Measurements from ENCODE around the gene YBEY. TPM values are rescaled to one million over a fixed set of nuclear protein-coding genes. Genes with fewer than 3 reads are reported as not detected.

Gene YBEY
- polyA plus RNA-seq, 3 donors, result 4.1 to 8.6 (median 5.2) TPM

- Histone ChIP-seq H3K4me2 (replicated peaks; ENCODE audit: extremely low read depth, low read length, poor library complexity, severe bottlenecking) (no peak overlapping the region), H3K36me3 (replicated peaks in 1 of 2; ENCODE audit: control insufficient read depth in 1 of 2, insufficient read depth in 2 of 2, low read length in 2 of 2) (peaks cover 14 to 35% of the 10 kb centered on the region in 2 donors), H3K9ac (ENCODE audit: insufficient read depth, low read length, poor library complexity, severe bottlenecking) (no peak overlapping the region), H3K4me3 (replicated peaks in 1 of 3; ENCODE audit: low read depth in 2 of 3, low read length in 3 of 3) (no peak overlapping the region), H2AFZ (ENCODE audit: insufficient read depth, low read depth, low read length, poor library complexity, severe bottlenecking) (no peak overlapping the region), H3K9me3 (replicated peaks in 1 of 2; ENCODE audit: control insufficient read depth in 1 of 2, insufficient read depth in 1 of 2, low read length in 2 of 2) (no peaks in the 10 kb centered on the region), H4K20me1 (ENCODE audit: insufficient read depth, low read length) (no peaks in the 10 kb centered on the region), H3K4me1 (ENCODE audit: control insufficient read depth in 1 of 2, insufficient read depth in 2 of 2, low read length in 2 of 2) (peaks cover 16 to 26% of the 10 kb centered on the region in 2 donors), H3K79me2 (ENCODE audit: insufficient read depth, low read length) (no peaks in the 10 kb centered on the region), H3K27me3 (ENCODE audit: control insufficient read depth in 2 of 2, insufficient read depth in 2 of 2, low read length in 2 of 2) (peaks cover 0 to 19% of the 10 kb centered on the region in 2 donors), H3K27ac (ENCODE audit: low read depth in 1 of 2, low read length in 2 of 2) (no peak overlapping the region)
- H3K9me3 Mint-ChIP-seq, result peaks cover 0 to 17% (median 7%) of the 10 kb centered on the region in 7 donors
- intact Hi-C loops (cut with micrococcal nuclease), result no loop called here
- no peak for DNase-seq
- peak overlapping the region in 1 of 2 donors; percentile 39 for H3K4me3 Mint-ChIP-seq
- 90% methylated on average over 3 of the region's 9 CpGs for WGBS (ENCODE audit: insufficient coverage)
- peaks cover 5 to 46% (median 18%) of the 10 kb centered on the region in 3 donors for H3K27me3 Mint-ChIP-seq (ENCODE audit: low read depth in 3 of 3)
- H3K36me3 Mint-ChIP-seq, result peaks cover 20 to 40% of the 10 kb centered on the region in 2 donors
- no peak overlapping the region for H3K27ac Mint-ChIP-seq
- H3K4me1 Mint-ChIP-seq, result peaks cover 20% of the 10 kb centered on the region
- no peak for TF ChIP-seq CTCF (IDR thresholded peaks at IDR 0.05)
Observed at GRCh38 chr21:46299167-46299566, 13.0 kb downstream of the YBEY start.

- Histone ChIP-seq H3K27me3 (ENCODE audit: control insufficient read depth in 2 of 2, insufficient read depth in 2 of 2, low read length in 2 of 2) (peaks cover 0 to 15% of the 10 kb centered on the region in 2 donors), H2AFZ (ENCODE audit: insufficient read depth, low read depth, low read length, poor library complexity, severe bottlenecking) (no peak overlapping the region), H3K9me3 (replicated peaks in 1 of 2; ENCODE audit: control insufficient read depth in 1 of 2, insufficient read depth in 1 of 2, low read length in 2 of 2) (no peaks in the 10 kb centered on the region), H3K27ac (ENCODE audit: low read depth in 1 of 2, low read length in 2 of 2) (no peak overlapping the region), H3K4me1 (ENCODE audit: control insufficient read depth in 1 of 2, insufficient read depth in 2 of 2, low read length in 2 of 2) (peaks cover 10 to 11% of the 10 kb centered on the region in 2 donors), H3K4me2 (replicated peaks; ENCODE audit: extremely low read depth, low read length, poor library complexity, severe bottlenecking) (no peak overlapping the region), H3K36me3 (replicated peaks in 1 of 2; ENCODE audit: control insufficient read depth in 1 of 2, insufficient read depth in 2 of 2, low read length in 2 of 2) (peaks cover 24 to 52% of the 10 kb centered on the region in 2 donors), H3K79me2 (ENCODE audit: insufficient read depth, low read length) (no peaks in the 10 kb centered on the region), H4K20me1 (ENCODE audit: insufficient read depth, low read length) (no peaks in the 10 kb centered on the region), H3K4me3 (replicated peaks in 1 of 3; ENCODE audit: low read depth in 2 of 3, low read length in 3 of 3) (no peak overlapping the region), H3K9ac (ENCODE audit: insufficient read depth, low read length, poor library complexity, severe bottlenecking) (no peak overlapping the region)
- DNase-seq, result no peak
- peaks cover 4% of the 10 kb centered on the region for H3K4me1 Mint-ChIP-seq
- 100% methylated on average over 2 of the region's 14 CpGs for WGBS (ENCODE audit: insufficient coverage)
- TF ChIP-seq CTCF (IDR thresholded peaks at IDR 0.05), result no peak
- H3K4me3 Mint-ChIP-seq, result no peak overlapping the region
- H3K36me3 Mint-ChIP-seq, result peaks cover 29 to 66% of the 10 kb centered on the region in 2 donors
- H3K27me3 Mint-ChIP-seq (ENCODE audit: low read depth in 3 of 3), result peaks cover 5 to 27% (median 12%) of the 10 kb centered on the region in 3 donors
- peaks cover 0 to 11% (median 4%) of the 10 kb centered on the region in 7 donors for H3K9me3 Mint-ChIP-seq
- no peak overlapping the region for H3K27ac Mint-ChIP-seq
- intact Hi-C loops (cut with micrococcal nuclease), result no loop called here
Observed at GRCh38 chr21:46301759-46302158, 15.6 kb downstream of the YBEY start.

Data from CD14-positive monocyte (primary cell).